Kidney capillary endothelial cell (primary cell): ENCODE data around the gene DRC1.
"Not testable (repeated sequence)": the region's sequence is repeated elsewhere in the genome, so short reads cannot be mapped to it uniquely, and the experiment has no call there.

ENCODE experiments used
- DNase-seq: peaks from one replicate; pipeline ENCODE4 v3.0.0-alpha.2; 2018; ENCODE audit warnings: low spot score

The DRC1 gene

DNA sequence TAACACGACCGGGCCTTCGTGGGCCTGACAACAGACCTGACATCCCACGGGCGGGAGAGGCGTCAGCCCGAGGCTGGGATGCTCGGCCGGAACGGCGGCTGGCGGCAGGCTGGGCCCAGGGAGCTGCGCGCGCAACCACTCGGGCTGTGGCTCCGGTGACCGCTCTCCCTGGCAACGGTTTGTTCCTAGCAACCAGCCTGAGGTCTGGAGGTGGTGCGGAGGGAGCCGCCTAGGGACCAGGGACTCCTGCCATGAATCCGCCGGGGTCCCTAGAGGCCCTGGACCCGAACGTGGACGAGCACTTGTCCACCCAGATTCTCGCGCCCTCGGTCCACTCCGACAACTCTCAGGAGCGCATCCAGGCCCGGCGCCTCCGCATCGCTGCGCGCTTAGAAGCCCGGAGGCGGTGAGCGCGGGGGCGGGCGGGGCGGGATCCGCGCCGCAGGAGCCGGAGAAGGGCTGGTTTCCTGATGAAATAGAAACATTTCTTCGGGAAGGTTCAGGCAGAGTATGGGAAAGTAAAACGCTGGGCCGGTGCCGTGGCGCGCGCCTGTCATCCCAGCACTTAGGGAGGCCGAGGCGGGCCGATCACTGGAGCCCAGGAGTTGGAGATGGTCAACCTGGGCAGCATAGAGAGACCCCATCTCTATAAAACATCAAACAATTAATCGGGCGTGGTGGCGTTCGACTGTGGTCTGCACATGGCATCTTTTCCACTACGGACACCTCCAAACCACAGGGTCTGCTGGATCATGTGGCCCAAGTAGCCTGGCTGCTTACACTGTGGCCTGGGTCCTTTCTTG lies at the start of gene DRC1:
Gene DRC1, plus strand, starts transcription at position 182 of the 803 bp plus-strand sequence. Its CDS starts 70 bp downstream, at position 252.
- peak; percentile 71 for DNase-seq

DNA sequence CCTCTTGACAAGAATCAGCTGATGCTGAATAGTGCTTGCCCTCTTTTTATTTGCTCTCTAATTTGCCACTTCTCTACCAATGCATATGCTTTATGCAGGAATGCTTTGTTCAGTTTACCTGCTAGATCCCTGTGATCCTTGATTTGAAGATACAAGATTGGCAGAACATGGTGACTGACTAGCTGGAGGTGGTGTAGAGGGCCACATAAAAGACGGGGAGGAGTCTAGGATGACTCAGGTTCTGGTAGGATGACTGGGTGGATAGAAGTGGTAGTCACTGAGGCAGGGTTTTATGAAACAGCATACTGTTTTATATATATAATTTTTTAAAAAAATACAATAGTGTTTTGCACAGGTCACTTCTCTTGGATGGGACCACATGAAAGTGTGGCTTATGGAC lies 48.8 kb upstream of the DRC1 start:
- peak; percentile 7 for DNase-seq

DNA sequence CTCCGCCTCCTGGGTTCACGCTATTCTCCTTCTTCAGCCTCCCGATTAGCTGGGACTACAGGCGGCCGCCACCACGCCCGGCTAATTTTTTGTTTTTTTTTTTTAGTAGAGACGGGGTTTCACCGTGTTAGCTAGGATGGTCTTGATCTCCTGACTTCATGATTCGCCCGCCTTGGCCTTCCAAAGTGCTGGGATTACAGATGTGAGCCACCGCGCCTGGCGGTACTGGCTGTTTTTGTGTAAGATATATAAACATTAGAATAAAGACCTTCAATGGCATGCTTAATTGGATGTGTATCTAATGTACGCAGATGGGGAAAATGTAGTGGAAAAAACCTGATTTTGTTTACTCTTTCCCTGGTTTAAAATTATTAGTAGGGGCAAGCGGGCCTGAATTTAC lies 47.3 kb upstream of the DRC1 start:
- DNase-seq = not testable (repeated sequence)

DNA sequence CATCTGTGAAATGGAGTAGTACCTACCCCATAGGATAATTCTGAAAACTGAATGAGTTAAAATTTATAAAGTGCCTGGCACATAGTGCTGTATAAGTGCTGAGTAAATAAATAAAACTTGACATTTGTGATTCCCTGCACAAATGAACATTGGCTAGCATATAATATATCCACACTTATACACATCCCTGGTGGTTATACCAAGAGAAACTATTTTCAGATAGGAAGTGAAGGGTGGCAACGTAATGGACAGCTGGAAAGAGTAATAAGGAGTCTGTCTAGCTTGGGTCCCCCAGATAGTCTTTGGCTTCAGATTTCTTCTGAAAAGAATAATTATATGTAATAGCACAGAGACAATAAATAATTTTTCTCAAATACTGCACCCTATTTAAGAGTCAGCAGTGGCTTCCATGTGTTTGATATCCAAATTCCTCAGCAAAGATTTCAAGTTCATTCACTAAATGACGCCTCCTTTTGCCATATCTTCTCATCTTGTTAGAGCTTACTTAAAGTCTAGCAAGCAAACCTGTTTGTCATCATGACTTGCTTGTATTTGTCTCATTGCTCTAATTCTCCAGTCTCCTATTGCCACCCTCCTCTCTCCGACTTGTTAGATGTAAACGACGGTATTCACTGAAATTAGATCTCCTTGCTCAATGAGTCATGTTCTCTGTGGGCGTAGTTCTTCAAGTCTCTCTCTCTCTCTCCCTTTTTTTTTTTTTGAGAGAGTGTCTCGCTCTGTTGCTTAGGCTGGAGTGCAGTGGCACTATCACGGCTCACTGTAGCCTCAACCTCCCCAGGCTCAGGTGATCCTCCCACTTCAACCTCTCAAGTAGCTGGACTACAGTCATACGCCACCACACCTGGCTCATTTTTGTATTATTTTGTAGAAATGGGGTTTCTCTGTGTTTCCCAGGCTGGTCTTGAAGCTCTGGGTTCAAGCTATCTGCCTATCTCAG lies 46.4 kb upstream of the DRC1 start:
- DNase-seq = no peak

DNA sequence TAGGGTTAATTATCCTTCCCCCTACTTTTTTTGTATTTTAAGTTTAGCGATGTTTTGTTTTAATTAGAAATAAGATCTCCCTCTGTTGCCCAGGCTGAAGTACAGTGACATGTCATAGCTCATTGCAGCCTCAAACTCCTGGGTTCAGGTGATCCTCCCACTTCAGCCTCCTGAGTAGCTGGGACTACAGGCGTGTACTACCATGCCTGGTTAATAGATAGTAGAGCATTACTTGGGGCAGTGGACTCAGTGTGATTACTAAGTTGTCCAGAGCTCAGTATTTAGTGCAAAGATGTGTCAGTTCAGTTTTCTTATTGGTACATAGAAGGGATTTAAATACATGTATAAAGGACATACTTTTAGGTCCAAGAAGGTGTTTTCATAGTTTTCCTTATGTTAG lies 45.6 kb upstream of the DRC1 start:
- no peak for DNase-seq

DNA sequence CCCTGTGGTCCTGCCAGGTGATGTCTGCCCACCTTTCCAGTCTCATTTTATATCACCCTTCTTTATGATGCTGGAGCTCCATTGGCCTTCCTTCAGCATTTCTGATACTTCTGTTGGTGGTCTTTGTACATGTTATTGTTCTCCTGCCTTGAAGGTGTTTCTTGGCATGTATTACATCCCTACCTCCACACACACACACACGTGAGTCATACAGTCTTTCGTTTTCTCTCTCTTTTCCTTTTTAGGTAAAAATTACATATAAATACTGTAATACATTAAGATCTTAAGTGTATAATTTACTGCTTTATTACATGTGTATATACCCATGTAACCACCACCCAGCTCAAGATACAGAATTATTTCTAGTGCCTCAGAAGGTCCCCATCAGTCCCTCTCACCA lies 44.9 kb upstream of the DRC1 start:
- no peak for DNase-seq

DNA sequence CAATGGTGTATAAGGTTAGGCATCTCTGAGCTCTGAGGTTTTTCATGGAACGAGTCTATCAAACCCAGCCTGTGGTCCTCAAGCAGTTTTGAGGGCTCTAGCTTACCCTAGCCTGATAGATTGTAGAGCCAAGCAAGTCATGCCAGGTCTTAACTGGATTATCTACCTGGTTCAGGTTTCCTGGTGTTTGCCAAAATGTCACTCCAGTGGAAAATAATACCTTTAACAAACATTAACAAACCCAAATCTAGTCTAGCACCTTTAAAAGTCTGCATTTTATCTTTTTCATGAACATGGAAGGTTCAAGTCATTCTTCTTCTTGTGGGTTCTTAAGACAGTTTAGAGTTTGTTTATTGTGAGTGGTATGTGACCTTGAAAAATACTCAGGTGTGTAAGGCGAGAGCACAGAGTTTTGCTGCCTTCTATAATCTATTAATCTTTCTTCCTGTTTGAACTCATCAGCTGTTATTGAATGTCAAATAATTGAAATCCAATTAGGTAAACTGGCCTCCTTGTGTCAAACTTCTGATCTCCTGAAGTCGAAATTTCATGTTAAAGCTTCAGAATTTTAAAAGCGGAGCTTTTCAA lies 41.7 kb upstream of the DRC1 start:
- DNase-seq = no peak

DNA sequence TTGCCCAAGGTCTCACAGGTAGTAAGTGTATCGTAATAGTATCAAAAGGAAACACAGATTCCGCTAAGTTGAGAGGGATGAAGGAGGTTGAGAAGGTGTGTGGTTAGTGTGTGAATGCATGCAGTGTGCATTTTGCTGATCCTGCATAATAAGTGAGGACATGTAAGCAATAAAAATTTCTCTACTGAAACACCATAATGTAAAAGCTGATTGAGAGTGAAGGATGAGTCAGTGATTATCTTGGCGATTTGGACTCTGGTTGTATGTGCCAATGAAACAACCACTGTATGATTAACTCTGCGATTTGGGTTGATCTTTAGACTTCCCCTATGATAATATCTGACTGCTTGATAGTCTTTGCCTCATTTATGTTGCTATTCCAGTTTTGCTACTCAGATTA lies 38.4 kb upstream of the DRC1 start:
- no peak for DNase-seq

DNA sequence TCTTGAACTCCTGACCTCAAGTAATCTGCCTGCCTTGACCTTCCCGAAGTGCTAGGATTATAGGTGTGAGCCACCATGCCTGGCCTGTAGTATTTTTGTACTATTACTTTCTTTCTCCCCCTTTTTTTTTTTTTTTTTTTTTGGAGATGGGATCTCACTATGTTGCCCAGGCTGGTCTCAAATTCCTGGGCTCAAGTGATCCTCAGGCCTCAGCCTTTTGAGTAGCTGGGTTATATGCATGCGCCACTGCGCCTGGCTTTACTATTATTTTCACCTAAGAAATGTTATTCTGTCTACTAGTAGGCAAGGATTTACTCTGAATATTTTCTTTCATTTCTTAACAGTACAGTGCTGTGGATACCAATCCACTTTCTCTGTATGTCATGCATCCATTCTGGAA lies 37.8 kb upstream of the DRC1 start:
- DNase-seq = no peak

DNA sequence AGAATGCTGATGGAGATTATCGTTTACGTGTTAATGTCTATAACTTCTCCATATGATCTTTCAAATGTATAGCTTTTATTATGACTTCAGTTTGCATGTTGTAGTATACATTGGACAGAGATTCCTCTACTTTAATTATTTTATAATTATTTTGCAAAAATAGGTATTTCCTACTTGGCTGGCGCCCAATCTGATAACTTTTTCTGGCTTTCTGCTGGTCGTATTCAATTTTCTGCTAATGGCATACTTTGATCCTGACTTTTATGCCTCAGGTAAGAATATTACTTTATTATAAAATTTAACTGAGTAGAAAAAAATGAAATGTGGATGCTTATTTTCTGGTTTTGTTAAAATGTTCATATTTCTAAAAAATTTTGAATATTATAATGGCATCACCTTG lies 37.1 kb upstream of the DRC1 start:
- DNase-seq = no peak

DNA sequence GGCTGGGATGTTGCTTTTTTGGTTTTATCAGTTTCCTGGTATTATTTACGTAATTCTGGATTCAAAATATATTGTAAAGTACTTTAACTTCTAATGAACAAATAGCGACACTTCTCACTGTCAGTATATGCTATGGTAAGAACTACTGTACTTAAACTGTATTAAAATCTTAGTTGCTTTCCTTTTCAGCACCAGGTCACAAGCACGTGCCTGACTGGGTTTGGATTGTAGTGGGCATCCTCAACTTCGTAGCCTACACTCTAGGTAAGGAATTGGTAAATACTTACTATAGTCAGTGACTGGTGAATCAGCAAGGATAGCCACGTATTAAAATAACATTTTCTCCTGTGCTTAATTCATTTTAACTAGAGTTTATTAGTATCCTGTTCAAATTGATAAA lies 34.8 kb upstream of the DRC1 start:
- DNase-seq = no peak

DNA sequence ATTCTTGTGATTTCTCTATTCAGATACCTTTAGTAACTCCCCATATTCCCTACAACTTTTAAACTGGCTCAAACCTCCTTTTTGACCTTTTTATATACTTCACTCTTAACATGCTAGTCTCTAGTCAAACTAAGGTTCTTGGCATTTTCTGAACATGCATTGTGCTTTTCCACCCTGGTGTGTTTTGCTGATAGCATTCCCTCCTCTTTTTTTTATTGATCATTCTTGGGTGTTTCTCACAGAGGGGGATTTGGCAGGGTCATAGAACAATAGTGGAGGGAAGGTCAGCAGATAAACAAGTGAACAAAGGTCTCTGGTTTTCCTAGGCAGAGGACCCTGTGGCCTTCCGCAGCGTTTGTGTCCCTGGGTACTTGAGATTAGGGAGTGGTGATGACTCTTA lies 32.1 kb upstream of the DRC1 start:
- not testable (repeated sequence) for DNase-seq

DNA sequence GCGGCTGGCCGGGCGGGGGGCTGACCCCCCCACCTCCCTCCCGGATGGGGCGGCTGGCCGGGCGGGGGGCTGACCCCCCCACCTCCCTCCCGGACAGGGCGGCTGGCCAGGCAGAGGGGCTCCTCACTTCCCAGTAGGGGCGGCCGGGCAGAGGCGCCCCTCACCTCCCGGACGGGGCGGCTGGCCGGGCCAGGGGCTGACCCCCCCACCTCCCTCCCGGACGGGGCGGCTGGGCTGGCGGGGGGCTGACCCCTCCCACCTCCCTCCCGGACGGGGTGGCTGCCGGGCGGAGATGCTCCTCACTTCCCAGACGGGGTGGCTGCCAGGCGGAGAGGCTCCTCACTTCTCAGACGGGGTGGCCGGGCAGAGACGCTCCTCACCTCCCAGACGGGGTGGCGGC lies 30.8 kb upstream of the DRC1 start:
- not testable (repeated sequence) for DNase-seq

DNA sequence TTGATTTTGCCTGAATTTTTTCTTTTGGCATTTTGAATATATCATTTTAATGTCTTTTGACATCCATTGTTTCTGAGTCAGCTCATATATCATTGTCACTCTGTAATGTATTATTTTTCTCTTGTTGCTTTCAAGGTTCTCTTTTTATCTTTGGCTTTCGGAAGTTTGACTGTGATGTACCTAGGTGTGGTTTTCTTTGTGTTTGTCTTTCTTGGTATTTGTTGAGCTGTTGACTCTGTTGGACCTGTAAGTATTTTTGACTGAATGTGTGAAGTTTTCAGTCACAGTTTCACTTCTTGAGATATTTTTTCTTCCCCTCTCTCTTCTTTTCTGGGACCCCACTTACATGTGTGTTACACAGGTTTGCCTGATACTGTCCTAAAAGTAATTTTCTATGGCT lies 24.9 kb upstream of the DRC1 start:
- no peak for DNase-seq

DNA sequence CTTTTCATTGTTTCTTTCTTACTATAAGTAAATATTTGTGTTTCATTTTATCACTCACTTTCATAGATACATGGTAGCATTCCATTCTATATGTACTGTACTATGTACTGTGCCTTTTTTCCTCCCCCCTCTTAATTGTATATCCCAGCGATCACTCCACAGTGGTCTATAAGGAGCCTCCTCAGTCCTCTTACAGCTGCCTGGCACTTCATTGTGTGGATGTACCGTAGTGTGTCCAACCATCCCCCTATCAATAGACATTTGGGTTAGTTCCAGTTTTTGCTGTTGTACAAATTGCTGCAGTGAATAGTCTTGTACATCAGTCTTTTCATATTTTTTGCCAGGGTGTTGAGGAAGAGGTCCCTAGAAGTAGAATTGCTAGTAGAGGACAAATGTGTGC lies 21.4 kb upstream of the DRC1 start:
- no peak for DNase-seq

DNA sequence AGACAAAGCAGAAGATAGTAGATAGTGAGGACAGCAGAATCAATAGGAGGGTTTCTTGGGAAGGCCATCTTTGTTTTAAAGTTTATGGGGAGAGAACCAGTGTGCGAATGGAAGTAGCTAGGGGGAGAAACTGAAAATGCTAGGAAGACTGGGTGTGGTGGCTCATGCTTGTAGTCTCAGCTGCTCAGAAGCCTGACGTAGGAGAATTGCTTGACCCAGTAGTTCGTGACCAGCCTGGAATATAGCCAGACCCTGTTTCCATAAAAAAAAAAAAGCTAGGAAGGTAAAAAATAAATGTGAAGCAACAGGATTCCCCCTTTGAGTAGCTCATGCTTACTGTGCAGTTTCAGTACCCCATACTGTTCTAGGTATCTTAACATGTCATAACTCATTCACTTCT lies 19.2 kb upstream of the DRC1 start:
- DNase-seq = no peak

DNA sequence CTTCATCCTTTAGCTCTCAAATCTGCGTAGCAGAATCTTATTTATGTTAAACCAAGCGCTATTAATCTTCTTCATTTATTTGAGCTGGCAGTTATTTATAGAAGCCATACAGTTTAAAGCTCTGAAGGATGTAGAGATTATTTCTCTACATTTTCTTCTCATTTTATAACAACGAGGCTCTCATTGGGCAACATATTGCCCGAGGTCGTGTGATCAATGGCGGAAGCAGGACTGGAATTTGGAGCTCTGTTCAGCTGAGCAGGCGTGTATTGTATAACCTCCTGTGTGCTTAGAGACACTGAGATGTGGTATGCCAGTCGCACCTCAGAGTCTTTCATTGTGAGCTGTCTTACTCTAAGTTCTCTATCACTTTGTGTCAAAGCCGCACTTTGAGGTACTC lies 17.5 kb upstream of the DRC1 start:
- DNase-seq = no peak

DNA sequence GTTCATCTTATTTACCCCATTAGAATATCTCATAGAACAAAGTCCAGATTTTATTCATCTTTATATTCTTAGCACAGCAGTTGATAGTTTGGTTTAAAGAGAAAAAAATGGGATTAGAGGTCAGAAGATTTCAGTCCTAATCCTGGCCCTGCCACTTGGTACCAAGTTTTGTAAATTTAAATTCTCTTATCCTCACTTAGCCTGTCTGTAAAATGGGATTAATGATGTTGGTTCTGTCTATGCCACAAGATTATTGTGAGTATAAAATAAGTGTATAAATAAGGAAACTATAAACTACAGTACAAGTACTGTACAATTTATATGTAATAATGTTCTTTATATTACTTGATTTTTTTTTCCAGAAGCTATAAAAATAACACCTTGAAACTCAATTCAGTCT lies 17.1 kb upstream of the DRC1 start:
- DNase-seq = no peak

DNA sequence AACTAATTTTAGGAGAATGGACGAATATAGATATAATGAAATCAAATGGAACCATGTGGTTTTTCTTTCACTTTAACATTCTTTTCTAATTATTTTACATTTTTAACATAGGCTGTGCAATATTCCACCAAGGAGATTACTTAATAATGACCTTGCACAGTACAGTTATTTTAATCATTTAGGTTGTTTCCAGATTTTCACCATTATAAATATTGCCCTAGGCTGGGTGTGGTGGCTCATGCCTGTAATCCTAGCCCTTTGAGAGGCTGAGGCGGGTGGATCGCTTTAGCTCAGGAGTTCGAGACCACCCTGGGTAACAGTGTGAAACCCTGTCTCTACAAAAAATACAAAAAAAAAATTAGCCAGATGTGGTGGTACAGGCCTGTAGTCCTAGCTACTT lies 14.5 kb upstream of the DRC1 start:
- no peak for DNase-seq

DNA sequence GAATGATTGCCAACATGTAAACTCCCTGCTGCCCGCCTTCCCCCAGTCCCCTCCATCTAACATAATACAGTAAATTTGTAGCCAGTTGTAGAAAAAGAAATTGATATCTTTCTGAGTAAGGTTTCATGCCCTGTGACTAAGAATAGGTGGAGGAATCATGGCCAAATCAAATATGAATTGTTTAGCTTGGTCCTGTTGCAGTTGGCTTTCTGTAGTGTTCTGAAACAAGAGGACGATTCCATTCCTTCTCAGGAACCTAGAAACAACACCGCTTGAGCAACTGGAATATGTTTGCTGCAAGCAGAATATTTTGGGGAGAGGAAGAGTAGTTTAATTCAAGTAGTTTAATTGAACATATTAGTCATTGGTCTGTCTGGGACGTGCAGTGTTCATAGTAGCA lies 7.0 kb upstream of the DRC1 start:
- no peak for DNase-seq

DNA sequence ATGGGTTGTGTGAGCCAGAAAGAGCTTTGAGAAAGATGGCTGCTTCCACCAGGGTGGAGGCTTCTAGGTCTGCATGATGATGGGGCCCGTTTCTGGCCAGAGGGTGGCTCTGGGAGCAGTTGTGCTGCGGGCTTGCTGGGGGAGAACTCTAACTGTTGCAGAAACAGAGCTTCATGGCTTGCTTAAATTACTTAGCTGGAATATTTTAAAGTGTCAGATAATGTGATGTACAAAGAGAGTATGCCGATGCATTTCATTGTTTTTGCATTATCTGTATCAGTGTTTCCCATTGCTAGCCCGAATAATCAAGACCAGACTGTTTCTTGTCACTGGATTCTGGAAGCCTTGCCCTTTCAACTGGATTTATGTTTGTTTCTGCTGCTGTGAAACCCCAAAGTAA lies 6.3 kb upstream of the DRC1 start:
- DNase-seq = no peak

DNA sequence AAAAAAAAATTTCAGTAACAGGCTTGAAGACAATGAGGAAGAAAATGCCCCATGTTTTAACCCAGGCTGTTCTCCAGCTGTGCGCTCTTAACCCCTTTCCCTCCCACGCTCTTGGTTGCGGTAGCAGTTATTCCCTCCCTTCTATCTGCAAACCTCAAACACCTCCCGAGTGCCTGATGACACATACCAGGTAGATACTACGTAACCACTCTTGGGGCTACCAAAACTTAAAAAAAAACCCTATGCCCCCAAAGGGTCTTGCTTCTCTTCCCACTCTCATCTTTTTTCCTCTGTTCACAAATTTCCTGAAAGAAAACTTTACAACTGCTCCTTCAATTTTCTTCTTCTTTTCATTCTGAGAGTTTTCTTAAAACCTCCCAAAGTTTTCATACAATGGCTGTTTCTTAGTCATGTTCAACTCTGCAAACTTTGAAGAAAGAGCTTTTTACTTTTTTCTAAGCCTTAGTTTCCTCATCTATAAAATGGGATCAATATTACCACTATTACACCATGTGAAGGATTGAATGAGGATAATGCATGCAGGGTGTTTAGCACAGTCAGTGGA lies 4.9 kb upstream of the DRC1 start:
- no peak for DNase-seq
